Upper lobe of left lung (tissue), 6 donors: ENCODE data around the gene ADCY3. TPM values are rescaled to one million over a fixed set of nuclear protein-coding genes. Genes with fewer than 3 reads are reported as not detected.

Experiments used
- ATAC-seq, 2 donors: fragments of 200-7000 bp; cut with Tn5 transposase; one replicate each; pipeline ENCODE4 v1.9.1; 2022; ENCODE audit warnings: mild to moderate bottlenecking in 2 of 2, moderate library complexity in 2 of 2; ENCODE audit not compliant: low FRiP score in 2 of 2
- DNase-seq, 2 donors: peaks; one replicate each; pipeline ENCODE4 v3.0.0-alpha.2; 2019 to 2020
- H3K27ac ChIP-seq, 4 donors: fragments of 200-600 bp; sonication (generic); one replicate each; pipeline ENCODE4 v1.5.1; 2016 to 2019
- H3K27me3 ChIP-seq, 4 donors: fragments of 200-600 bp; sonication (generic); one replicate each; pipeline ENCODE4 v1.5.1; 2017 to 2019
- H3K36me3 ChIP-seq, 4 donors: fragments of 200-600 bp; sonication (generic); one replicate each; pipeline ENCODE4 v1.5.1; 2016 to 2019
- H3K4me1 ChIP-seq, 4 donors: fragments of 200-600 bp; sonication (generic); one replicate each; pipeline ENCODE4 v1.5.1; 2018 to 2019
- H3K4me3 ChIP-seq, 4 donors: fragments of 200-600 bp; sonication (generic); one replicate each; pipeline ENCODE4 v1.5.1; 2017 to 2019; ENCODE audit warnings: mild to moderate bottlenecking in 2 of 4, moderate library complexity in 1 of 4
- H3K9me3 ChIP-seq, 4 donors: fragments of 200-600 bp; sonication (generic); one replicate each; pipeline ENCODE4 v1.5.1; 2018 to 2019
- EP300 ChIP-seq, 4 donors: sonication (generic); formaldehyde crosslinking; IDR thresholded peaks; one replicate each; pipeline ENCODE4 v1.5.1; 2017; ENCODE audit warnings: antibody characterized with exemption in 4 of 4, control low read depth in 2 of 4
- POLR2A ChIP-seq, 4 donors: fragments of 450-650 bp; IDR thresholded peaks; one replicate each; pipeline ENCODE4 v1.5.1; 2016 to 2017; ENCODE audit warnings: antibody characterized with exemption in 4 of 4, mild to moderate bottlenecking in 2 of 4
- POLR2AphosphoS5 ChIP-seq, 2 donors: sonication (generic); formaldehyde crosslinking; IDR thresholded peaks; one replicate each; pipeline ENCODE4 v1.5.1; 2017; ENCODE audit warnings: antibody characterized with exemption in 2 of 2
- WGBS, 2 donors: methylation state at CpG; one replicate each; pipeline ENCODE4 v1.1.5; 2017 to 2018; 5-methylcytosine and 5-hydroxymethylcytosine counted together
- total RNA-seq, 6 donors: library from RNA; depleted of rRNA in 4 of 6; stranded (reverse); fragments of >200 nt in 4 of 6; gene quantifications; one replicate each; pipeline versions ENCODE4 v1.1.0 to v1.2.1, GENCODE V29; 2016 to 2021
- TF ChIP-seq, protein P1 (sequence below), 6 experiments: fragments of 450-650 bp in 4 of 6; fragments of 200-600 bp in 2 of 6; sonication (generic) in 2 of 6; IDR thresholded peaks; one replicate each; pipeline ENCODE4 v1.5.1; 2016 to 2019; ENCODE audit warnings: antibody characterized with exemption in 6 of 6
- donor health status: DM: no; HTN: no; CAD: no; lungs with moderate emphysema.
- donor health status: DM: no; HTN: yes; CAD: no; lungs with severe emphysema.

Gene ADCY3
- total RNA-seq, 6 donors from 2014 or later, result 17.5 to 83.5 (median 36.5) TPM

DNA sequence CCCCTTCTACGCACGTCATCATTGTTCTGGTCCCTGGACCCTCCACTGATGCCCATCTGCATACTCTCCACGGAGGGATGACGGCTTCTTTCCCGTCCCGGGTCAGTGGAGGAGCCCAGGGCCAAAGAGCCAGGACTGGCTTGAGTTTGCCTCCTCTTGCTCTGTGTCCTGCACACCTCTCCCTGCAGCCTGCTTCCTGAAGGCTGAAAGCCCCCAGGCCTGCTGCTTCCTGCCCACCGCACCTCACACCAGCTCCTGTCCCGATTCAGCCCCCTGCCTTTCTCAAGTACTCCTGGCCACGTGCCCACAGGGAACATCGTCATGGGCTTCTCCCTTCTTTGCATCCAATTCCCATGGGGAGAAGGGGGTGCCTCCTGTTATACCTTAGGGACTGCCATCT, 7.1 kb downstream of the ADCY3 start:
- Histone ChIP-seq H3K9me3 (no peaks in the 10 kb centered on the region), H3K4me3 (no peak overlapping the region), H3K4me1 (peaks cover 0 to 9% (median 3%) of the 10 kb centered on the region in 4 donors), H3K36me3 (no peaks in the 10 kb centered on the region), H3K27ac (no peak overlapping the region), H3K27me3 (no peaks in the 10 kb centered on the region)
- DNase-seq (no peak), ATAC-seq (peak in 1 of 2 donors; percentile 7)
- TF ChIP-seq, protein P1, sequence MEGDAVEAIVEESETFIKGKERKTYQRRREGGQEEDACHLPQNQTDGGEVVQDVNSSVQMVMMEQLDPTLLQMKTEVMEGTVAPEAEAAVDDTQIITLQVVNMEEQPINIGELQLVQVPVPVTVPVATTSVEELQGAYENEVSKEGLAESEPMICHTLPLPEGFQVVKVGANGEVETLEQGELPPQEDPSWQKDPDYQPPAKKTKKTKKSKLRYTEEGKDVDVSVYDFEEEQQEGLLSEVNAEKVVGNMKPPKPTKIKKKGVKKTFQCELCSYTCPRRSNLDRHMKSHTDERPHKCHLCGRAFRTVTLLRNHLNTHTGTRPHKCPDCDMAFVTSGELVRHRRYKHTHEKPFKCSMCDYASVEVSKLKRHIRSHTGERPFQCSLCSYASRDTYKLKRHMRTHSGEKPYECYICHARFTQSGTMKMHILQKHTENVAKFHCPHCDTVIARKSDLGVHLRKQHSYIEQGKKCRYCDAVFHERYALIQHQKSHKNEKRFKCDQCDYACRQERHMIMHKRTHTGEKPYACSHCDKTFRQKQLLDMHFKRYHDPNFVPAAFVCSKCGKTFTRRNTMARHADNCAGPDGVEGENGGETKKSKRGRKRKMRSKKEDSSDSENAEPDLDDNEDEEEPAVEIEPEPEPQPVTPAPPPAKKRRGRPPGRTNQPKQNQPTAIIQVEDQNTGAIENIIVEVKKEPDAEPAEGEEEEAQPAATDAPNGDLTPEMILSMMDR (IDR thresholded peaks at IDR 0.05), result no peak
- TF ChIP-seq POLR2A (IDR thresholded peaks at IDR 0.05) (no peak), EP300 (IDR thresholded peaks at IDR 0.05) (no peak), POLR2AphosphoS5 (IDR thresholded peaks at IDR 0.05) (no peak)
- 75 to 80% methylated on average over 10 of the region's 10 CpGs for WGBS, 2 donors

DNA sequence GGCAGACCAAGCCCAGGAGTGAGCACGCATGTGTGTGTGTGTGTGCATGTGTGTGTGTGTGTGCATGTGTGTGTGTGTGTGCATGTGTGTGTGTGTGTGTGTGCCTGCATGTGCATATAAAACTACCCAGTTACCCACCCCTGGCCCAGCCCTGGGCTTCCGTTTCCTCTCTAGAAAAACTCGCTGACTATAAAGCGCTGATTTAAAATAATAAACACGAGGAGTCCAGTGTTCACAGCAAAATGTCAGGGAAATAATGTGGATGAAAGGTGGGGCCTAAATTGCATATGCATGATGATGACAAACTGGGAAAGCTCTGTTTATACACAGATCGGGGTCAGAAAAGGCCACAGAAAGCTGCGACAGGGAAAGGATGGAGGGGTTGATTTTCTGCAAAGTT, 7.5 kb downstream of the ADCY3 start:
- Histone ChIP-seq H3K36me3 (no peaks in the 10 kb centered on the region), H3K27ac (no peak overlapping the region), H3K27me3 (no peaks in the 10 kb centered on the region), H3K9me3 (no peaks in the 10 kb centered on the region), H3K4me1 (peaks cover 0 to 5% (median 2%) of the 10 kb centered on the region in 4 donors), H3K4me3 (no peak overlapping the region)
- TF ChIP-seq EP300 (IDR thresholded peaks at IDR 0.05) (no peak), POLR2A (IDR thresholded peaks at IDR 0.05) (no peak), POLR2AphosphoS5 (IDR thresholded peaks at IDR 0.05) (no peak)
- TF ChIP-seq, protein P1 (IDR thresholded peaks at IDR 0.05), result no peak
- DNase-seq, result no peak
- ATAC-seq, result no peak
- WGBS, 2 donors, result 76 to 82% methylated on average over 7 of the region's 7 CpGs

DNA sequence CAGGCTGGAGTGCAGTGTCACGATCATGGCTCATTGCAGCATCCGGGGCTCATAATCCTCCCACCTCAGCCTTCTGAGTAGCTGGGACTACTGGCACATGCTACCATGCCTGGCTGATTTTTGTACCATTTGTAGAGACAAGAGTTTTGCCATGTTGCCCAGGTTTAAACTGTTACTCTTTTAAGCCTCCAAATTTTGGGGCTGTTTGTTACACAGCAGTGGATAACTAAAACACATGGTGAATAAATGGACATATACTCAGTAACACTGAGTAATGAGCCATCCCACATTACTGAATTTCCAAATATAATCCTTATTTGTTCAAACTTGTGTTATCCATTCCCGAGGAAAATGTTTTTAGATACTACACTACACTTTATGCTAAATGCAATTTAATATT, 9.8 kb downstream of the ADCY3 start:
- ATAC-seq (no peak), DNase-seq (no peak)
- no peaks in the 10 kb centered on the region for H3K4me1 ChIP-seq
- no peaks in the 10 kb centered on the region for H3K9me3 ChIP-seq
- H3K36me3 ChIP-seq, result no peaks in the 10 kb centered on the region
- WGBS, 2 donors, result 94 to 100% methylated on average over 3 of the region's 3 CpGs
- TF ChIP-seq POLR2A (IDR thresholded peaks at IDR 0.05), result no peak
- no peak for TF ChIP-seq EP300 (IDR thresholded peaks at IDR 0.05)
- TF ChIP-seq POLR2AphosphoS5 (IDR thresholded peaks at IDR 0.05), result no peak
- TF ChIP-seq, protein P1 (IDR thresholded peaks at IDR 0.05), result no peak
- H3K4me3 ChIP-seq, result no peak overlapping the region
- H3K27ac ChIP-seq, result no peak overlapping the region
- no peaks in the 10 kb centered on the region for H3K27me3 ChIP-seq

DNA sequence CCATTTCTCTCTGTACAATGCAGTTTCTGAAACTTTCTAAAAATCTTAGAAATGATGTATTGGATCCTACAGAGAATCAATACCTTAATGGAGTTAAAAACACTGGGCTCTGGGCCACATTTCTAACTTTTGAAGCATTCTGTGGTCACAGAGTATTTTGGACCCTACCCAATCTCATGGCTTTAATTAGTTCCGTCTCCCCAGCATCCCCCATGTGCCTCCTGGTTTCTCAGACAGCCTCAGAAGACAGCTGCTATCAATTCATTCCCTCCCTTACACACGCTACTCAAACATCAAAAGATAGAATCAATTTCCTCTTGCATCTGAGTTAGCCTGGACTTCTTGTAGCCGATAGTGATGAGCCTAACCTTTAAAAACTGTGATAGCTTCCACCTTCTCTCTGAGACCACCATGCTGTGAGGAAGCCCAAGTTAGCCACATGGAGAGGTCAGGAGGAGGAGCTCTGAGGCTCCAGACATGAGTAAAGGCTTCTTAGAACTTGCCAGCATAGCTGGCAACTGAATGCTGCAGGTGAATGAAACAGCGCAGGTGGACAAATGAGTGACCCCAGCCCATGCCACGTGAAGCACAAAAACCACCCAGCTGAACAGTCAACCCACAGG, 10.4 kb downstream of the ADCY3 start:
- DNase-seq (no peak), ATAC-seq (no peak)
- TF ChIP-seq POLR2A (IDR thresholded peaks at IDR 0.05) (no peak), EP300 (IDR thresholded peaks at IDR 0.05) (no peak), POLR2AphosphoS5 (IDR thresholded peaks at IDR 0.05) (no peak)
- TF ChIP-seq, protein P1 (IDR thresholded peaks at IDR 0.05), result no peak
- Histone ChIP-seq H3K27me3 (no peaks in the 10 kb centered on the region), H3K9me3 (no peaks in the 10 kb centered on the region), H3K27ac (no peak overlapping the region), H3K36me3 (no peaks in the 10 kb centered on the region), H3K4me1 (no peaks in the 10 kb centered on the region), H3K4me3 (no peak overlapping the region)
- WGBS, 2 donors, result 91 to 94% methylated on average over 5 of the region's 5 CpGs

DNA sequence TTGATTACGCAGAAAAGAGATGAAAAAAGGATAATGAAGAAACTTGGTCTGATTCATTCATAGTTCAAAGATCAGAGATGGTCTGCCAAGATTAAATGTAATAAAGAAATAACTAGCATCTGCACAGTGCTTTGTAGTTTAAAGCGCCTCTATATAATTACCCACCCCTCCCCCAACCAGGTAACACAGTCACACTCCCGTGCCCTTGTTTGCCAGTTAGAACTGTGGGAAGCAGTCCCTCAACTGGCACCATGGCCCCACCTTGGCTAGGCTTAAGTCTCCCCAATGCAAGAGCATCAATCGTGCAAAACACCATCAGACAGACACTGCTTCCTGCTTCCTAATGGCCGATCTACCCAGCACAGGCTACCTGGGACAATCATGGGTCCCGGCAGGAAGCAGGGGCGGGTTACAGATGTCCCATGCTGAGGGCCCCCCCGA, 11.6 kb downstream of the ADCY3 start:
- H3K27ac ChIP-seq, result no peak overlapping the region
- no peak for ATAC-seq
- H3K4me3 ChIP-seq, result no peak overlapping the region
- TF ChIP-seq POLR2AphosphoS5 (IDR thresholded peaks at IDR 0.05), result no peak
- no peak for TF ChIP-seq EP300 (IDR thresholded peaks at IDR 0.05)
- TF ChIP-seq POLR2A (IDR thresholded peaks at IDR 0.05), result no peak
- TF ChIP-seq, protein P1 (IDR thresholded peaks at IDR 0.05), result no peak
- 91 to 94% methylated on average over 8 of the region's 8 CpGs for whole genome bisulfite sequencing, 2 donors
- no peaks in the 10 kb centered on the region for H3K4me1 ChIP-seq
- H3K9me3 ChIP-seq, result no peaks in the 10 kb centered on the region
- no peaks in the 10 kb centered on the region for H3K36me3 ChIP-seq
- no peak for DNase-seq
- no peaks in the 10 kb centered on the region for H3K27me3 ChIP-seq
